Fibroblast of villous mesenchyme (primary cell): Measurements from ENCODE around the gene LGR6. TPM values are rescaled to one million over a fixed set of nuclear protein-coding genes. Genes with fewer than 3 reads are reported as not detected.
A peak's percentile ranks its signal among the peaks of the same experiment; 100 is the strongest.

Source experiments
- DNase-seq: peaks from one replicate; pipeline ENCODE4 v3.0.0-alpha.2; 2010; ENCODE audit warnings: low read depth
- H3K4me3 ChIP-seq: 2 replicates; pipeline ENCODE4 v1.5.1; 2011; ENCODE audit warnings: low read depth, mild to moderate bottlenecking, low read length
- CTCF ChIP-seq: IDR thresholded peaks from 2 replicates; pipeline ENCODE4 v1.5.1; 2012; ENCODE audit warnings: low read depth, mild to moderate bottlenecking, low read length; ENCODE audit not compliant: insufficient read depth
- total RNA-seq: library from RNA; depleted of rRNA; stranded (reverse); fragments of >200 nt; gene quantifications from 2 replicates; pipeline ENCODE4 v1.2.3, GENCODE V29; 2012

Gene LGR6
- total RNA-seq, 1 donor = not detected

GRCh38 chr1:202282596-202283283 is 89.1 kb downstream of the LGR6 start:
- TF ChIP-seq CTCF = no peak
- H3K4me3 ChIP-seq = no peak overlapping the region
- no peak for DNase-seq

- peak; percentile 85 for DNase-seq
- no peak overlapping the region for H3K4me3 ChIP-seq
- TF ChIP-seq CTCF = no peak
Observed at GRCh38 chr1:202283379-202283844, 89.8 kb downstream of the LGR6 start.

- DNase-seq = peak; percentile 72
- no peak for TF ChIP-seq CTCF
- no peak overlapping the region for H3K4me3 ChIP-seq
Observed at GRCh38 chr1:202283991-202284390, 90.4 kb downstream of the LGR6 start.

GRCh38 chr1:202285908-202286307 is 92.3 kb downstream of the LGR6 start:
- no peak for TF ChIP-seq CTCF
- H3K4me3 ChIP-seq = no peak overlapping the region
- no peak for DNase-seq

GRCh38 chr1:202286622-202287097 is 93.1 kb downstream of the LGR6 start:
- TF ChIP-seq CTCF = no peak
- H3K4me3 ChIP-seq = no peak overlapping the region
- DNase-seq = peak; percentile 70

- TF ChIP-seq CTCF = no peak
- DNase-seq = peak; percentile 14
- H3K4me3 ChIP-seq = no peak overlapping the region
Observed at GRCh38 chr1:202287196-202287595, 93.6 kb downstream of the LGR6 start.

DNA sequence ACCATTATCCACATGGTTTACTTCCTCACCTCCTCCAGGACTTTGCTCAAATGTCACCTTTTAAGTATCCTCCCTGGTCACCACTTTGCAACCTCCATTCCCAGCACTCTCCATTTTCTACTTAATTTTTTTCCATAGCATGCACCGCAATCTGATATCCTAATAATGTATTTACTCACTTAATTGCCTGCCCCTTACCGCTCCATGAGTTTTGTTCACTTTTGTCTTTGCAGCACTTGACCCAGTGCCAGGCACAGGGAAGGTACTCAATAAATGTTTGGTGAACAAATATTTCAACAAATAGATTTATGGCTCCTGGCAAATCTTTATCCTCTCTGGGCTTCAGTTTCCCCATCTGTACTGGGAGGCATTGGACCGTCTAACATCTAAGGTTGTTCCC is 94.6 kb downstream of the LGR6 start:
- H3K4me3 ChIP-seq = no peak overlapping the region
- DNase-seq = no peak
- no peak for TF ChIP-seq CTCF
